ENCODE results near the gene NAGPA.

Gene NAGPA

GRCh38 chr16:5003211-5003610, 30.5 kb downstream of the NAGPA start:
- no peak for DNase-seq (ENCODE audit: low spot score)

- DNase-seq (ENCODE audit: low spot score), result no peak
These were observed 31.0 kb downstream of the NAGPA start for GRCh38 chr16:5002699-5003143.

- no peak for DNase-seq (ENCODE audit: low spot score)
These were observed 31.7 kb downstream of the NAGPA start for GRCh38 chr16:5001986-5002385.

GRCh38 chr16:5001571-5001970, 32.2 kb downstream of the NAGPA start:
- no peak for DNase-seq (ENCODE audit: low spot score)

GRCh38 chr16:5000573-5001001, 33.1 kb downstream of the NAGPA start:
- no peak for DNase-seq (ENCODE audit: low spot score)

GRCh38 chr16:4994719-4995434, 38.9 kb downstream of the NAGPA start:
- DNase-seq (ENCODE audit: low spot score), result no peak

- no peak for DNase-seq (ENCODE audit: low spot score)
These were observed 42.0 kb downstream of the NAGPA start for GRCh38 chr16:4991754-4992153.

GRCh38 chr16:4990415-4990814, 43.3 kb downstream of the NAGPA start:
- no peak for DNase-seq (ENCODE audit: low spot score)

- no peak for DNase-seq (ENCODE audit: low spot score)
These were observed 44.2 kb downstream of the NAGPA start for GRCh38 chr16:4989391-4990006.

- no peak for DNase-seq (ENCODE audit: low spot score)
These were observed 45.1 kb downstream of the NAGPA start for GRCh38 chr16:4988647-4989046.

- no peak for DNase-seq (ENCODE audit: low spot score)
These were observed 46.0 kb downstream of the NAGPA start for GRCh38 chr16:4987580-4988374.

GRCh38 chr16:4987250-4987579, 46.5 kb downstream of the NAGPA start:
- no peak for DNase-seq (ENCODE audit: low spot score)

- no peak for DNase-seq (ENCODE audit: low spot score)
These were observed 49.4 kb downstream of the NAGPA start for GRCh38 chr16:4984174-4984990.

- no peak for DNase-seq (ENCODE audit: low spot score)
These were observed 51.5 kb downstream of the NAGPA start for GRCh38 chr16:4982056-4982867.

GRCh38 chr16:4981473-4981872, 52.3 kb downstream of the NAGPA start:
- no peak for DNase-seq (ENCODE audit: low spot score)

GRCh38 chr16:4980691-4981090, 53.0 kb downstream of the NAGPA start:
- no peak for DNase-seq (ENCODE audit: low spot score)

- no peak for DNase-seq (ENCODE audit: low spot score)
These were observed 53.7 kb downstream of the NAGPA start for GRCh38 chr16:4979736-4980660.

GRCh38 chr16:4979164-4979563, 54.6 kb downstream of the NAGPA start:
- DNase-seq (ENCODE audit: low spot score), result no peak

- no peak for DNase-seq (ENCODE audit: low spot score)
These were observed 57.1 kb downstream of the NAGPA start for GRCh38 chr16:4976611-4977145.

- DNase-seq (ENCODE audit: low spot score), result no peak
These were observed 57.7 kb downstream of the NAGPA start for GRCh38 chr16:4976079-4976478.

All from activated CD4-positive, alpha-beta T cell treated with anti-CD3 and anti-CD28 coated beads, Interleukin-2, Interleukin-4, amounts not matched to agents 100 ng/mL and 50 ng/mL, durations not matched to agents 16 hours and 8 hours (primary cell).